IMR-90 (cell line): Measurements from ENCODE around the gene NGEF. TPM values are rescaled to one million over a fixed set of nuclear protein-coding genes. Genes with fewer than 3 reads are reported as not detected.

ENCODE experiments used
- ATAC-seq: fragments of 200-7000 bp; cut with Tn5 transposase; 2 replicates; pipeline ENCODE4 v1.9.1; 2020; ENCODE audit warnings: low read depth, mild to moderate bottlenecking, moderate library complexity
- BruUV-seq: library from RNA; stranded (reverse); fragments of 400-500 nt; replicated peaks from 2 replicates; lab custom pipeline; 2021; lab: Mats Ljungman, UMichigan
- CTCF ChIA-PET: fragments of 300-600 bp; formaldehyde crosslinking; extraction: SDS; loops from one replicate; lab custom pipeline; 2021; ENCODE audit warnings: antibody characterized with exemption; lab: Yijun Ruan, JAX
- POLR2A ChIA-PET: fragments of 300-600 bp; sonication (Branson Sonifier 250); formaldehyde crosslinking; loops from one replicate; lab custom pipeline; 2022; ENCODE audit warnings: antibody characterized with exemption; ENCODE audit not compliant: unreplicated experiment; lab: Charles Lee
- DNase-seq: peaks from one replicate; pipeline ENCODE4 v3.0.0; 2013
- H2AFZ ChIP-seq: replicated peaks from 2 replicates; pipeline ENCODE3; 2013; ENCODE audit warnings: low read length, mild to moderate bottlenecking; ENCODE audit not compliant: poor library complexity
- H2AK5ac ChIP-seq: 2 replicates; pipeline ENCODE4 v1.6.1; 2013; ENCODE audit warnings: low read depth, low read length, inconsistent platforms
- H2AK9ac ChIP-seq: replicated peaks from 2 replicates; pipeline ENCODE3; 2013; ENCODE audit warnings: mild to moderate bottlenecking, low read depth, low read length, moderate library complexity; ENCODE audit not compliant: poor library complexity
- H2BK120ac ChIP-seq: 2 replicates; pipeline ENCODE4 v1.6.1; 2013; ENCODE audit warnings: low read depth, low read length, inconsistent platforms
- H2BK15ac ChIP-seq: 3 replicates; pipeline ENCODE4 v1.6.1; 2013; ENCODE audit warnings: low read depth, low read length, inconsistent platforms
- H2BK20ac ChIP-seq: 2 replicates; pipeline ENCODE4 v1.6.1; 2013; ENCODE audit warnings: low read depth, mild to moderate bottlenecking, inconsistent platforms, low read length, moderate library complexity
- H2BK5ac ChIP-seq: 2 replicates; pipeline ENCODE4 v1.6.1; 2013; ENCODE audit warnings: mild to moderate bottlenecking, low read depth, low read length, inconsistent platforms; ENCODE audit not compliant: poor library complexity, severe bottlenecking
- H3K14ac ChIP-seq: replicated peaks from 2 replicates; pipeline ENCODE4 v1.6.1; 2013; ENCODE audit warnings: low read depth, low read length, inconsistent platforms
- H3K18ac ChIP-seq: 2 replicates; pipeline ENCODE4 v1.6.1; 2013; ENCODE audit warnings: low read depth, low read length, control low read depth
- H3K23ac ChIP-seq: 2 replicates; pipeline ENCODE4 v1.6.1; 2013; ENCODE audit warnings: low read depth, low read length, inconsistent platforms
- H3K27ac ChIP-seq: 2 replicates; pipeline ENCODE4 v1.5.1; 2013; ENCODE audit warnings: mild to moderate bottlenecking, control low read depth, low read length; ENCODE audit not compliant: insufficient read depth
- H3K27me3 ChIP-seq: 2 replicates; pipeline ENCODE4 v1.6.1; 2013; ENCODE audit warnings: low read length; ENCODE audit not compliant: control insufficient read depth, insufficient read depth
- H3K36me3 ChIP-seq: 2 replicates; pipeline ENCODE4 v1.6.1; 2013; ENCODE audit warnings: low read length, mixed read lengths; ENCODE audit not compliant: control insufficient read depth, insufficient read depth
- H3K4ac ChIP-seq: 2 replicates; pipeline ENCODE4 v1.6.1; 2013; ENCODE audit warnings: low read depth, low read length, inconsistent platforms
- H3K4me1 ChIP-seq: 2 replicates; pipeline ENCODE4 v1.6.1; 2013; ENCODE audit warnings: low read length, mixed read lengths; ENCODE audit not compliant: control insufficient read depth, insufficient read depth
- H3K4me2 ChIP-seq: 2 replicates; pipeline ENCODE4 v1.6.1; 2013; ENCODE audit warnings: low read depth, mild to moderate bottlenecking, control low read depth, low read length, moderate library complexity
- H3K4me3 ChIP-seq: 2 replicates; pipeline ENCODE4 v1.5.1; 2013; ENCODE audit warnings: low read depth, mild to moderate bottlenecking, control low read depth, low read length, moderate library complexity; ENCODE audit not compliant: insufficient read depth
- H3K56ac ChIP-seq: 2 replicates; pipeline ENCODE4 v1.6.1; 2013; ENCODE audit warnings: low read length, inconsistent platforms; ENCODE audit not compliant: insufficient read depth; ENCODE audit errors: extremely low read depth
- H3K79me1 ChIP-seq, 2 experiments: 2 replicates each; pipeline ENCODE4 v1.6.1; 2013; ENCODE audit warnings: low read length in 2 of 2, inconsistent platforms in 1 of 2, low read depth in 1 of 2
- H3K9ac ChIP-seq: 2 replicates; pipeline ENCODE4 v1.6.1; 2013; ENCODE audit warnings: low read depth, low read length, control low read depth
- H3K9me1 ChIP-seq: 2 replicates; pipeline ENCODE4 v1.6.1; 2013; ENCODE audit warnings: low read length, inconsistent platforms; ENCODE audit not compliant: insufficient read depth
- H3K9me3 ChIP-seq: 2 replicates; pipeline ENCODE4 v1.6.1; 2013; ENCODE audit warnings: low read length; ENCODE audit not compliant: control insufficient read depth, insufficient read depth
- H4K20me1 ChIP-seq: 2 replicates; pipeline ENCODE4 v1.6.1; 2013; ENCODE audit warnings: low read length, inconsistent platforms; ENCODE audit not compliant: insufficient read depth
- H4K5ac ChIP-seq: 2 replicates; pipeline ENCODE4 v1.6.1; 2013; ENCODE audit warnings: mild to moderate bottlenecking, low read depth, low read length, control low read depth
- H4K8ac ChIP-seq, 2 experiments: 2 replicates each; pipeline ENCODE4 v1.6.1; 2013; ENCODE audit warnings: low read depth in 2 of 2, low read length in 2 of 2, control low read depth in 1 of 2, inconsistent platforms in 1 of 2
- H4K91ac ChIP-seq: 2 replicates; pipeline ENCODE4 v1.6.1; 2013; ENCODE audit warnings: low read depth, low read length, inconsistent platforms; ENCODE audit not compliant: insufficient read depth
- CEBPB ChIP-seq: IDR thresholded peaks from 2 replicates; pipeline ENCODE4 v1.6.1; 2012; ENCODE audit warnings: low read depth, low read length, improper control_type of control experiment
- MXI1 ChIP-seq: IDR thresholded peaks from 2 replicates; pipeline ENCODE4 v1.6.1; 2012; ENCODE audit warnings: low read depth, mild to moderate bottlenecking, low read length, moderate library complexity, borderline replicate concordance
- WGBS, 2 experiments: methylation state at CpG; one replicate each; pipeline versions ENCODE4 v1.1.5 to v1.1.7; 2013; ENCODE audit warnings: missing lambda C conversion rate in 2 of 2; ENCODE audit not compliant: insufficient read length in 1 of 2; ENCODE audit errors: extremely low coverage in 2 of 2; 5-methylcytosine and 5-hydroxymethylcytosine counted together
- dilution Hi-C: fragments of 300-500 bp; cut with HindIII; formaldehyde crosslinking; loops from one replicate; pipeline ENCODE4 v1.14.3; 2018; ENCODE audit warnings: low sequenced_read_pairs; ENCODE audit not compliant: unreplicated experiment
- in situ Hi-C: fragments of 300-500 bp; cut with MboI; formaldehyde crosslinking; loops from 3 replicates; pipeline ENCODE4 v1.14.3; 2019; ENCODE audit warnings: low sequenced_read_pairs, inconsistent platforms, mixed read lengths
- intact Hi-C: fragments of 100-400 bp; cut with micrococcal nuclease; formaldehyde crosslinking; loops from 2 replicates; pipeline ENCODE4 v1.10.0; 2022
- polyA plus RNA-seq, 3 experiments: library from polyadenylated mRNA; depleted of rRNA; stranded (reverse); fragments of >200 nt; gene quantifications; 2 replicates each; pipeline ENCODE4 v1.2.3, GENCODE V29; 2012; ENCODE audit warnings: low replicate concordance in 1 of 3
- total RNA-seq: library from RNA; depleted of rRNA; stranded (reverse); fragments of >200 nt; gene quantifications from 2 replicates; pipeline ENCODE4 v1.2.3, GENCODE V29; 2012

Gene NGEF
- total and polyA plus RNA-seq, 2 of the 4 experiments (the other 2 are of a cell fraction), result 1.1 to 1.7 TPM

DNA sequence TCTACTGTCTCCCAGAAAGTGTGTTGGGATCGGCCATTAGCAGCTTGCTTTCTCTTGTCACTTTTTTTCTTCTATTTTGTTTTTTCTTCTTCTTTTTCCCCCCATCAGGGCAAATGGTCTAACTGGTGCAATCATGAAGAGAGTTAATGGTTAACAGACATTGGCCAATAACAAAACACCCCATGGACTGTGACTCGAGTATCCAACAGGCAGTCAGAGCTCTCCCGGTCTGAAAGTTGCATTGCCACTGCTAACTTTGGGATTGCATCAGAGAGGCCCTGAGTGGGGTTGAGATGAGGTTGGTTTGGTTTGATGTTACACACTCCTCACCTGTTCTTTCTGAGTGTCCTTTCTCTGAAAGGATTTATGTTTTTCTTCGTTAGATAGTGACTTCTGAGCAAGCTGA is 155.9 kb downstream of the NGEF start:
- Histone ChIP-seq H3K27ac (no peak overlapping the region), H4K91ac (no peak overlapping the region; the same call in 1 of the 2 replicates), H3K36me3 (peaks cover 31% of the 10 kb centered on the region), H3K18ac (no peak overlapping the region; the same call in 1 of the 2 replicates), H3K9ac (no peak overlapping the region), H2BK20ac (no peak overlapping the region), H3K9me1 (peaks cover 13% of the 10 kb centered on the region; the same call in 1 of the 2 replicates), H4K8ac (no peak overlapping the region), H4K20me1 (peaks cover 7% of the 10 kb centered on the region; the same call in 1 of the 2 replicates), H3K79me1 (peaks cover 0 to 19% of the 10 kb centered on the region in 2 experiments; a peak in 2 of 4 replicates), H2AFZ (no peak overlapping the region), H2AK5ac (peak overlapping the region; percentile 51; the same call in 1 of the 2 replicates), H2BK15ac (no peak overlapping the region), H3K4me1 (peaks cover 8% of the 10 kb centered on the region), H3K4me2 (no peak overlapping the region), H2AK9ac (no peak overlapping the region), H2BK120ac (peak overlapping the region; percentile 53), H3K4me3 (no peak overlapping the region), H2BK5ac (no peak overlapping the region), H4K5ac (no peak overlapping the region), H3K56ac (no peak overlapping the region), H3K4ac (no peak overlapping the region), H3K27me3 (no peaks in the 10 kb centered on the region), H3K14ac (no peak overlapping the region), H3K9me3 (no peaks in the 10 kb centered on the region; the same call in 1 of the 2 replicates), H3K23ac (no peak overlapping the region)
- dilution Hi-C loops (no loop called here), intact Hi-C loops (no loop called here), in situ Hi-C loops (loop anchor here (10.0 kb wide), 1 partner anchor 198 kb away; no protein-coding TSS in a partner anchor)
- CTCF ChIA-PET, result interaction anchor here (0.6 kb wide), 1 partner anchor 137 kb away, joined by 4 read pairs; no protein-coding TSS in a partner anchor
- POLR2A ChIA-PET, result no interaction called here
- TSS peak; percentile 71 for BruUV-seq
- DNase-seq, result peak; percentile 54
- ATAC-seq, result no peak; the same call in 1 of the 2 replicates
- no peak for TF ChIP-seq MXI1
- TF ChIP-seq CEBPB, result peak; percentile 78
- WGBS, 2 experiments, result no CpG with 5 or more reads among the region's 4 CpGs
